Glutamatergic neuron (in vitro differentiated cells): Measurements from ENCODE around the gene OR7C1. TPM values are rescaled to one million over a fixed set of nuclear protein-coding genes. Genes with fewer than 3 reads are reported as not detected.
A peak's percentile ranks its signal among the peaks of the same experiment; 100 is the strongest.
"Not testable (repeated sequence)": the region's sequence is repeated elsewhere in the genome, so short reads cannot be mapped to it uniquely, and the experiment has no call there.

Source experiments
- DNase-seq: peaks from one replicate; pipeline ENCODE4 v3.0.0; 2022
- H3K27ac Mint-ChIP-seq: one replicate; pipeline ENCODE4 v1.8.0; 2020; ENCODE audit warnings: mild to moderate bottlenecking, mixed read lengths, inconsistent platforms; ENCODE audit not compliant: unreplicated experiment
- H3K27me3 Mint-ChIP-seq: one replicate; pipeline ENCODE4 v1.8.0; 2020; ENCODE audit warnings: mild to moderate bottlenecking, moderate library complexity, mixed read lengths, inconsistent platforms; ENCODE audit not compliant: unreplicated experiment
- H3K36me3 Mint-ChIP-seq: one replicate; pipeline ENCODE4 v1.8.0; 2020; ENCODE audit warnings: mild to moderate bottlenecking, mixed read lengths, inconsistent platforms; ENCODE audit not compliant: unreplicated experiment
- H3K4me1 Mint-ChIP-seq: one replicate; pipeline ENCODE4 v1.8.0; 2020; ENCODE audit warnings: mild to moderate bottlenecking, low read depth, mixed read lengths, inconsistent platforms; ENCODE audit not compliant: unreplicated experiment
- H3K4me3 Mint-ChIP-seq: one replicate; pipeline ENCODE4 v1.8.0; 2020; ENCODE audit warnings: mild to moderate bottlenecking, mixed read lengths, inconsistent platforms; ENCODE audit not compliant: unreplicated experiment
- H3K9me3 Mint-ChIP-seq: one replicate; pipeline ENCODE4 v1.8.0; 2020; ENCODE audit warnings: mild to moderate bottlenecking, moderate library complexity, mixed read lengths, inconsistent platforms; ENCODE audit not compliant: unreplicated experiment
- total RNA-seq: library from RNA; stranded (reverse); fragmentation: NEBNext Ultra II Directional; extraction: Animal tissue kit (Norgen Biotek cat#: 25700); gene quantifications from one replicate; pipeline ENCODE4 v1.2.1, GENCODE V29; 2021; ENCODE audit not compliant: unreplicated experiment
- TF ChIP-seq, protein P1 (sequence below): fragments of 200-600 bp; sonication (generic); IDR thresholded peaks from one replicate; pipeline ENCODE4 v1.5.0; 2021; ENCODE audit not compliant: partially characterized antibody, unreplicated experiment

Gene OR7C1
- total RNA-seq, 1 donor from 2014 or later: not detected

DNA sequence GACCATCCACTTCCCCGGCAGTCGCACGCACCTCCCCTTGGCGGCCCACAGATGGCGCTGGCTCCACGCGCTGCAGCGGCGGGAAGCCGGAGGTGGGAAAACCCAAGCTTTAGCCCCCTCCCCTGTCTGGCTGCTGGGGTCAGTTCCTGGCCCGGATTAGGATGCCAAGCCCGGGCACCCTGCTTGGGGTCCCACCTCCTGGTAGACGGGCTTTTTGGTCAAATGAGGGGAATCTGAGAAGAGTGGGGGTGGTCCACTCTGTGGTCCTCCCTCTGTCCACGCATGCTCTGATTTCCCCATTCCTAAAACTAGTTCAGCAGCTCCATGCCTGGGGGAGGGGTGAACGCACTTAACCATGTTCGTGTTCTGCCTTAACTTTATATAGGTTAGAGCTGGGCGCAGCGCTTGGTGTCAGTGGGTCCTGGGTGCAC lies 48.5 kb downstream of the OR7C1 start:
- TF ChIP-seq, protein P1, sequence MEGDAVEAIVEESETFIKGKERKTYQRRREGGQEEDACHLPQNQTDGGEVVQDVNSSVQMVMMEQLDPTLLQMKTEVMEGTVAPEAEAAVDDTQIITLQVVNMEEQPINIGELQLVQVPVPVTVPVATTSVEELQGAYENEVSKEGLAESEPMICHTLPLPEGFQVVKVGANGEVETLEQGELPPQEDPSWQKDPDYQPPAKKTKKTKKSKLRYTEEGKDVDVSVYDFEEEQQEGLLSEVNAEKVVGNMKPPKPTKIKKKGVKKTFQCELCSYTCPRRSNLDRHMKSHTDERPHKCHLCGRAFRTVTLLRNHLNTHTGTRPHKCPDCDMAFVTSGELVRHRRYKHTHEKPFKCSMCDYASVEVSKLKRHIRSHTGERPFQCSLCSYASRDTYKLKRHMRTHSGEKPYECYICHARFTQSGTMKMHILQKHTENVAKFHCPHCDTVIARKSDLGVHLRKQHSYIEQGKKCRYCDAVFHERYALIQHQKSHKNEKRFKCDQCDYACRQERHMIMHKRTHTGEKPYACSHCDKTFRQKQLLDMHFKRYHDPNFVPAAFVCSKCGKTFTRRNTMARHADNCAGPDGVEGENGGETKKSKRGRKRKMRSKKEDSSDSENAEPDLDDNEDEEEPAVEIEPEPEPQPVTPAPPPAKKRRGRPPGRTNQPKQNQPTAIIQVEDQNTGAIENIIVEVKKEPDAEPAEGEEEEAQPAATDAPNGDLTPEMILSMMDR: peak; percentile 78
- H3K4me3 Mint-ChIP-seq: no peak overlapping the region
- peak; percentile 63 for DNase-seq
- no peaks in the 10 kb centered on the region for H3K36me3 Mint-ChIP-seq
- H3K27me3 Mint-ChIP-seq: no peaks in the 10 kb centered on the region
- no peak overlapping the region for H3K27ac Mint-ChIP-seq
- peaks cover 4% of the 10 kb centered on the region for H3K9me3 Mint-ChIP-seq
- peaks cover 2% of the 10 kb centered on the region for H3K4me1 Mint-ChIP-seq

- H3K4me1 Mint-ChIP-seq, H3K36me3 Mint-ChIP-seq, DNase-seq, H3K9me3 Mint-ChIP-seq, H3K27ac Mint-ChIP-seq, H3K4me3 Mint-ChIP-seq, H3K27me3 Mint-ChIP-seq: not testable (repeated sequence)
Observed at GRCh38 chr19:14785102-14785793, 49.7 kb downstream of the OR7C1 start.

DNA sequence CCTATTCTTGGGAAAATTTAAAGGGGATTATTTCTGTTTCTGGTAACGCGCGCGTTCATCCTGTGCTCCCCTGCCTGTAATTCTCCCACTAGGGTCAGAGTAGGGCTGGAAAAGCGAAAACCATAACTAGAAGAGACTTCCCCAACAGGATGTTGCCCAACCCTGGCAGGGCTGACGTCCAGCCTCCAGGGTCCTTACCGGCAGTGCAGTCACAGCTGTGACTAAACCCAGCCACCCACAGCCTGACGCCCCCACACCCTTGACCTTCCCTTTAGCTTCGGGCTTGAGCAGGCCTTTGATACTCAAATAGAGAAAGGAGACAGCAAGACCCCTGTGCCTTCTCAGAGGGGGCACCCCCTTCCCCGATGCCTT lies 50.3 kb downstream of the OR7C1 start:
- not testable (repeated sequence) for DNase-seq, H3K4me3 Mint-ChIP-seq, H3K27ac Mint-ChIP-seq, H3K9me3 Mint-ChIP-seq, H3K4me1 Mint-ChIP-seq, H3K27me3 Mint-ChIP-seq, H3K36me3 Mint-ChIP-seq

- not testable (repeated sequence) for H3K36me3 Mint-ChIP-seq, H3K27me3 Mint-ChIP-seq, H3K9me3 Mint-ChIP-seq
Observed at GRCh38 chr19:14783410-14783998, 51.5 kb downstream of the OR7C1 start.

DNA sequence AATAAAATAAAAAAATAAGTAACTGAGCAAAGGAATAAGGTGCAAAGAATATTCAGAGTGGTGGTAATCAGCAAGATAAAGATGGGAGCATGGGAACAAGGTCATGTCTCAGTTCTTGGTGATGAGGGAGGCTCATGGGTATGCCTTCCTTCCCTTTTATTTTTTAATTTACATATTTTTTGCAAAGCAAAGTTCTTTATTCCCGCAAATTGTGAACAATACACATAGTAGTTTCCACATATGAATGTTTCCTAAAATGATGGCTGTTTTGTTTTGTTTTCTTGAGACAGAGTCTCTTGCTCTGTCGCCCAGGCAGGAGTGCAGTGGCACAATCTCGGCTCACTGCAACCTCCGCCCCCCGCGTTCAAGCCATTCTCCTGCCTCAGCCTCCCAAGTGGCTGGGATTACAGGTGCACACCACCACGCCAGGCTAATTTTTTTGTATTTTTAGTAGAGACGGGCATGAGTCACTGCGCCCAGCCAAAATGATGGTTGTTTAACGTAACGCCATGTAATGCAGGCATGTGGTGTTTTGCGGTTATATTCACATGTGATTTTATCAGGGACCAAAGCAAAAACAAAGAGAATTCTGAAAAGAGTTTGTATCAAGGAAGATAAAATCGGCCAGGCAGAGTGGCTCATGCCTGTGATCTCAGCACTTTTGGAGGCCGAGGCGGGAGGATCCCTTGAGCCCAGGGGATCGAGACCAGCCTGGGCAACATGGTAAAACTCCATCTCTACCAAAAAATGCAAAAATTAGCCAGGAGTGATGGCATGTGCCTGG lies 52.2 kb downstream of the OR7C1 start:
- TF ChIP-seq, protein P1: no peak
- Mint-ChIP-seq H3K4me3 (no peak overlapping the region), H3K27ac (no peak overlapping the region), H3K4me1 (peaks cover 4% of the 10 kb centered on the region), H3K9me3 (peaks cover 4% of the 10 kb centered on the region), H3K36me3 (no peaks in the 10 kb centered on the region), H3K27me3 (peaks cover 1% of the 10 kb centered on the region)
- no peak for DNase-seq

More at GRCh38 chr19:14783410-14783998, 51.5 kb downstream of the OR7C1 start:
- not testable (repeated sequence) for DNase-seq, H3K27ac Mint-ChIP-seq, H3K4me1 Mint-ChIP-seq, H3K4me3 Mint-ChIP-seq

GRCh38 chr19:14781713-14782536 lies 53.1 kb downstream of the OR7C1 start:
- not testable (repeated sequence) for H3K27ac Mint-ChIP-seq, H3K36me3 Mint-ChIP-seq, DNase-seq, H3K4me3 Mint-ChIP-seq, H3K27me3 Mint-ChIP-seq, H3K9me3 Mint-ChIP-seq, H3K4me1 Mint-ChIP-seq

GRCh38 chr19:14780622-14781225 lies 54.3 kb downstream of the OR7C1 start:
- H3K4me3 Mint-ChIP-seq, H3K27ac Mint-ChIP-seq, DNase-seq, H3K36me3 Mint-ChIP-seq, H3K27me3 Mint-ChIP-seq, H3K9me3 Mint-ChIP-seq, H3K4me1 Mint-ChIP-seq: not testable (repeated sequence)
